K562 (cell line): ENCODE results near the gene POLR1B. TPM values are rescaled to one million over a fixed set of nuclear protein-coding genes. Genes with fewer than 3 reads are reported as not detected.

Experiments
- ATAC-seq: fragments of 200-7000 bp; cut with Tn5 transposase; 3 replicates; pipeline ENCODE4 v1.9.1; 2020; ENCODE audit warnings: moderate library complexity
- BruUV-seq: library from RNA; stranded (reverse); fragments of 400-500 nt; replicated peaks from 2 replicates; lab custom pipeline; 2021; lab: Mats Ljungman, UMichigan
- CTCF ChIA-PET: fragments of 300-600 bp; formaldehyde crosslinking; extraction: SDS; loops from one replicate; lab custom pipeline; 2021; ENCODE audit warnings: low intra/inter-chr PET ratio; lab: Yijun Ruan, JAX
- POLR2A ChIA-PET: fragments of 300-600, 350-650 bp; sonication (Branson Sonifier 250); formaldehyde crosslinking; extraction: SDS; loops from one replicate; lab custom pipeline; 2021; ENCODE audit warnings: antibody characterized with exemption, inconsistent platforms; lab: Yijun Ruan, JAX
- DNase-seq, 4 experiments: peaks; one replicate each; pipeline versions ENCODE4 v3.0.0 to v3.0.0-alpha.2; 2011 to 2018; ENCODE audit warnings: low spot score in 3 of 4, mixed read lengths in 3 of 4; ENCODE audit errors: extremely low read depth in 1 of 4
- FAIRE-seq: peaks from 2 replicates; lab custom pipeline; 2011; peaks lifted over from hg19 to GRCh38; lab: Jason Lieb, UNC
- H2AFZ ChIP-seq: 2 replicates; pipeline ENCODE4 v1.6.0; 2011; ENCODE audit warnings: low read depth, low read length, control low read depth, inconsistent platforms
- H3K27ac ChIP-seq: fragments of 200-600 bp; 3 replicates; pipeline ENCODE4 v1.8.0; 2011; ENCODE audit warnings: low read depth, mild to moderate bottlenecking, control low read depth, inconsistent platforms, low read length, moderate library complexity, mixed read lengths; ENCODE audit errors: extremely low read depth
- H3K27me3 ChIP-seq, 2 experiments: fragments of 300-600 bp in 1 of 2; 2 replicates in 1 of 2; 3 replicates in 1 of 2; pipeline versions ENCODE4 v1.6.0 to v1.8.0; 2011; ENCODE audit warnings: inconsistent platforms in 2 of 2, low read length in 2 of 2, mild to moderate bottlenecking in 1 of 2, mixed read lengths in 1 of 2, moderate library complexity in 1 of 2; ENCODE audit not compliant: control insufficient read depth in 2 of 2, insufficient read depth in 2 of 2
- H3K36me3 ChIP-seq: fragments of 300-600 bp; 3 replicates; pipeline ENCODE4 v1.8.0; 2011; ENCODE audit warnings: mild to moderate bottlenecking, low read length, inconsistent platforms; ENCODE audit not compliant: control insufficient read depth, insufficient read depth
- H3K4me1 ChIP-seq, 2 experiments: fragments of 200-600 bp in 1 of 2; replicated peaks in 1 of 2; 2 replicates in 1 of 2; 3 replicates in 1 of 2; pipeline versions ENCODE4 v1.5.1 to v1.8.0; 2011; ENCODE audit warnings: inconsistent platforms in 2 of 2, low read length in 2 of 2, mild to moderate bottlenecking in 1 of 2, mixed read lengths in 1 of 2, moderate library complexity in 1 of 2; ENCODE audit not compliant: control insufficient read depth in 2 of 2, insufficient read depth in 2 of 2
- H3K4me2 ChIP-seq: 2 replicates; pipeline ENCODE4 v1.6.1; 2011; ENCODE audit warnings: low read length, control low read depth, inconsistent platforms, mixed read lengths; ENCODE audit not compliant: insufficient read depth
- H3K4me3 ChIP-seq: fragments of 200-600 bp; sonication (generic), shearing (Covaris generic); 2 replicates; pipeline ENCODE4 v1.5.1; 2016; ENCODE audit warnings: control low read depth, inconsistent platforms
- H3K79me2 ChIP-seq: fragments of 200-600 bp; 3 replicates; pipeline ENCODE4 v1.8.0; 2011; ENCODE audit warnings: low read length, inconsistent platforms; ENCODE audit not compliant: control insufficient read depth, insufficient read depth
- H3K9ac ChIP-seq, 2 experiments: 2 replicates each; pipeline versions ENCODE4 v1.6.0 to v1.6.1; 2011; ENCODE audit warnings: low read depth in 2 of 2, low read length in 2 of 2, control low read depth in 1 of 2, inconsistent platforms in 1 of 2, mild to moderate bottlenecking in 1 of 2, mixed read lengths in 1 of 2; ENCODE audit not compliant: insufficient read depth in 1 of 2
- H3K9me1 ChIP-seq: one replicate; pipeline ENCODE4 v1.6.0; 2011; ENCODE audit warnings: inconsistent platforms, mild to moderate bottlenecking, low read length, moderate library complexity; ENCODE audit not compliant: control insufficient read depth, insufficient read depth
- H3K9me3 ChIP-seq: replicated peaks from 2 replicates; pipeline ENCODE4 v1.5.1; 2011; ENCODE audit warnings: low read depth, low read length, inconsistent platforms; ENCODE audit not compliant: control insufficient read depth, insufficient read depth
- H4K20me1 ChIP-seq: replicated peaks from 2 replicates; pipeline ENCODE4 v1.6.1; 2011; ENCODE audit warnings: low read length, inconsistent platforms, mixed read lengths; ENCODE audit not compliant: control insufficient read depth, insufficient read depth
- CBFA2T3 ChIP-seq: fragments of 450-650 bp; IDR thresholded peaks from 2 replicates; pipeline ENCODE4 v1.6.1; 2017
- CEBPG ChIP-seq, 3 experiments: fragments of 200-800 bp in 1 of 3; sonication (Bioruptor generic) in 1 of 3; sonication (generic) in 1 of 3; formaldehyde crosslinking in 1 of 3; IDR thresholded peaks in 2 of 3; conservative IDR thresholded peaks in 1 of 3; 2 replicates each; pipeline versions ENCODE4 v1.6.1 to v1.8.0; 2016 to 2022; ENCODE audit warnings: missing compliant biosample characterization in 2 of 3, missing genetic modification characterization in 2 of 3, mild to moderate bottlenecking in 1 of 3, missing genetic modification reagents in 1 of 3
- CEBPZ ChIP-seq: fragments of 150-350 bp; IDR thresholded peaks from 2 replicates; pipeline ENCODE4 v1.6.1; 2014; ENCODE audit warnings: low read depth, mild to moderate bottlenecking, low read length, borderline replicate concordance
- CREBBP ChIP-seq: IDR thresholded peaks from one replicate; pipeline ENCODE4 v1.6.1; 2012; ENCODE audit warnings: low read depth, mild to moderate bottlenecking, control low read depth, inconsistent platforms, low read length
- DIDO1 ChIP-seq: fragments of 450-650 bp; IDR thresholded peaks from 2 replicates; pipeline ENCODE4 v1.6.1; 2016; ENCODE audit warnings: low read depth, missing biosample characterization, missing genetic modification characterization
- GATAD2A ChIP-seq: fragments of 450-650 bp; IDR thresholded peaks from 2 replicates; pipeline ENCODE4 v1.6.1; 2017
- HEY1 ChIP-seq: fragments of 250-450 bp; sonication (Bioruptor Pico); IDR thresholded peaks from 2 replicates; pipeline ENCODE4 v1.5.0; 2020; ENCODE audit warnings: mild to moderate bottlenecking, moderate library complexity, borderline replicate concordance
- MBD1 ChIP-seq: fragments of 250-450 bp; sonication (Bioruptor Pico); IDR thresholded peaks from 2 replicates; pipeline ENCODE4 v1.8.0; 2022; ENCODE audit warnings: inconsistent platforms
- PTTG1 ChIP-seq: fragments of 450-650 bp; IDR thresholded peaks from 2 replicates; pipeline ENCODE4 v1.6.1; 2016; ENCODE audit warnings: low read depth, mild to moderate bottlenecking, missing genetic modification characterization, missing compliant biosample characterization
- SREBF2 ChIP-seq: sonication (generic); formaldehyde crosslinking; IDR thresholded peaks from 2 replicates; pipeline ENCODE4 v1.4.0; 2020; ENCODE audit warnings: mild to moderate bottlenecking, missing genetic modification reagents
- SRSF3 ChIP-seq: fragments of 200-400 bp; formaldehyde crosslinking; IDR thresholded peaks from 2 replicates; pipeline ENCODE4 v1.6.1; 2016; ENCODE audit warnings: mild to moderate bottlenecking, low read length, moderate library complexity; ENCODE audit not compliant: insufficient read depth
- ZNF354B ChIP-seq: fragments of 250-450 bp; sonication (Bioruptor Pico); IDR thresholded peaks from 2 replicates; pipeline ENCODE4 v1.4.0; 2020
- ZNF764 ChIP-seq: fragments of 250-450 bp; sonication (Bioruptor Pico); IDR thresholded peaks from 2 replicates; pipeline ENCODE4 v1.4.0; 2020; ENCODE audit warnings: low read depth, mild to moderate bottlenecking, moderate library complexity
- WGBS: fragments of 100-300 bp; shearing (Covaris generic); methylation state at CpG from one replicate; pipeline ENCODE4 v1.1.6; 2016; ENCODE audit warnings: low coverage, mixed read lengths; ENCODE audit not compliant: insufficient coverage; ENCODE audit errors: missing lambda C conversion rate; 5-methylcytosine and 5-hydroxymethylcytosine counted together
- in situ Hi-C: fragments of 300-500 bp; cut with MboI; formaldehyde crosslinking; loops from 4 replicates; pipeline ENCODE4 v1.15.0; 2018; ENCODE audit warnings: inconsistent platforms, mixed read lengths
- intact Hi-C: fragments of 100-400 bp; cut with micrococcal nuclease; formaldehyde crosslinking; loops from 2 replicates; pipeline ENCODE4 v1.14.2; 2022
- polyA plus RNA-seq, 8 experiments: library from polyadenylated mRNA; depleted of rRNA in 4 of 8; stranded (reverse) in 5 of 8; unstranded in 3 of 8; fragments of >200 nt; fragmentation: Nextera tagmentation in 2 of 8; fragmentation: Illumina TruSeq in 1 of 8; extraction: Ambion mirVana in 2 of 8; extraction: Trizol in 1 of 8; gene quantifications; 2 replicates each; pipeline versions ENCODE4 v1.2.1 to v1.2.3, GENCODE V29; 2011 to 2014; ENCODE audit warnings: inconsistent platforms in 1 of 8, missing spikeins in 1 of 8
- total RNA-seq, 7 experiments: library from RNA; depleted of rRNA in 6 of 7; stranded (reverse); fragments of >200 nt in 6 of 7; fragmentation: Illumina TruSeq in 2 of 7; extraction: Trizol in 2 of 7; gene quantifications; 2 replicates each; pipeline versions ENCODE4 v1.2.1 to v1.2.3, GENCODE V29; 2011 to 2021; ENCODE audit warnings: low replicate concordance in 1 of 7

POLR1B gene
- total and polyA plus RNA-seq, 9 of the 15 experiments (the other 6 are each of a cell fraction or from before 2014, with no cell fraction given): 19.8 to 55.1 (median 40.2) TPM

- H3K36me3 ChIP-seq: peaks cover 19% of the 10 kb centered on the region; the same call in 2 of the 3 replicates
- in situ Hi-C loops (no loop called here), intact Hi-C loops (loop anchor here (2.0 to 5.0 kb wide), 2 partner anchors 41 to 61 kb away; partner anchors contain the start of gene CHCHD5)
- peak overlapping the region; percentile 85 to 96 for H3K9ac ChIP-seq
- ChIA-PET POLR2A (interaction anchor here (0.6 to 0.8 kb wide), 2 partner anchors 13 to 32 kb away, joined by 4 read pairs; no protein-coding TSS in a partner anchor), CTCF (no interaction called here)
- no peaks in the 10 kb centered on the region for H3K9me1 ChIP-seq
- peak overlapping the region; percentile 77 for H3K4me3 ChIP-seq
- FAIRE-seq (peak; percentile 74), DNase-seq (peak in 3 of 4 experiments; percentile 81 to 87 (median 81)), ATAC-seq (peak; percentile 90)
- H2AFZ ChIP-seq: peak overlapping the region; percentile 100
- H3K27me3 ChIP-seq: no peaks in the 10 kb centered on the region
- peaks cover 48% of the 10 kb centered on the region for H3K79me2 ChIP-seq
- peaks cover 5 to 15% of the 10 kb centered on the region in 2 experiments; a peak in 4 of 5 replicates for H3K4me1 ChIP-seq
- H3K27ac ChIP-seq: peak overlapping the region; percentile 91
- WGBS: 5% methylated on average over 24 of the region's 34 CpGs
- H3K9me3 ChIP-seq: no peaks in the 10 kb centered on the region
- peak overlapping the region; percentile 95 for H3K4me2 ChIP-seq
- no peaks in the 10 kb centered on the region; the same call in 1 of the 2 replicates for H4K20me1 ChIP-seq
- BruUV-seq: TSS peak; percentile 95
- TF ChIP-seq CEBPZ (no peak), DIDO1 (tag) (no peak), CREBBP (no peak), HEY1 (CRISPR knock-in tag) (no peak), SREBF2 (CRISPR knock-in tag) (no peak), ZNF354B (CRISPR knock-in tag) (no peak), GATAD2A (no peak), MBD1 (CRISPR knock-in tag) (no peak), PTTG1 (tag) (no peak), SRSF3 (no peak), ZNF764 (no peak), CBFA2T3 (no peak), CEBPG (CRISPR knock-in tag; IDR thresholded peaks at IDR 0.05) (no peak), CEBPG (tag; conservative IDR thresholded peaks at IDR 0.05 in 1 of 2, IDR thresholded peaks at IDR 0.05 in 1 of 2) (no peak; a peak in 1 of 4 replicates)
Measured at GRCh38 chr2:112541315-112542122, 746 bp upstream of the POLR1B start.
